ENCODE data around the gene PIP5K1C. TPM values are rescaled to one million over a fixed set of nuclear protein-coding genes. Genes with fewer than 3 reads are reported as not detected.
A peak's percentile ranks its signal among the peaks of the same experiment; 100 is the strongest.

The PIP5K1C gene
- total RNA-seq, result 10 to 100 TPM; 12.9 to 14.8 TPM

- Mint-ChIP-seq H3K36me3 (no peaks in the 10 kb centered on the region), H3K9me3 (no peaks in the 10 kb centered on the region)
Measured at GRCh38 chr19:3700242-3701032, at the start of gene PIP5K1C. PIP5K1C (minus strand) TSS chr19:3700468; CDS start chr19:3700390, 78 bp downstream.

GRCh38 chr19:3748965-3749364 is 48.7 kb upstream of the PIP5K1C start:
- Mint-ChIP-seq H3K9me3 (no peaks in the 10 kb centered on the region), H3K27ac (no peak overlapping the region), H3K4me1 (no peaks in the 10 kb centered on the region), H3K36me3 (peaks cover 17% of the 10 kb centered on the region), H3K4me3 (no peak overlapping the region), H3K27me3 (no peaks in the 10 kb centered on the region)
- DNase-seq, result no peak

More at GRCh38 chr19:3700242-3701032, at the start of gene PIP5K1C:
- H3K4me3 Mint-ChIP-seq, result peak within 1 kb of the TSS; percentile 88
- H3K27ac Mint-ChIP-seq, result peak within 1 kb of the TSS; percentile 58
- peak; percentile 95 for DNase-seq
- H3K4me1 Mint-ChIP-seq, result peaks cover 13% of the 10 kb centered on the region
- H3K27me3 Mint-ChIP-seq, result peaks cover 9% of the 10 kb centered on the region

- no peaks in the 10 kb centered on the region for H3K27me3 Mint-ChIP-seq
Measured at GRCh38 chr19:3746371-3747056, 46.2 kb upstream of the PIP5K1C start.

GRCh38 chr19:3745363-3746045 is 45.2 kb upstream of the PIP5K1C start:
- Mint-ChIP-seq H3K36me3 (peaks cover 7% of the 10 kb centered on the region), H3K4me3 (no peak overlapping the region)

More at GRCh38 chr19:3746371-3747056, 46.2 kb upstream of the PIP5K1C start:
- Mint-ChIP-seq H3K27ac (no peak overlapping the region), H3K36me3 (peaks cover 12% of the 10 kb centered on the region), H3K4me3 (no peak overlapping the region), H3K4me1 (no peaks in the 10 kb centered on the region), H3K9me3 (no peaks in the 10 kb centered on the region)
- DNase-seq, result no peak

GRCh38 chr19:3743486-3743885 is 43.2 kb upstream of the PIP5K1C start:
- no peak for DNase-seq
- H3K36me3 Mint-ChIP-seq, result no peaks in the 10 kb centered on the region
- no peaks in the 10 kb centered on the region for H3K9me3 Mint-ChIP-seq
- peaks cover 5% of the 10 kb centered on the region for H3K4me1 Mint-ChIP-seq
- H3K27ac Mint-ChIP-seq, result no peak overlapping the region
- no peaks in the 10 kb centered on the region for H3K27me3 Mint-ChIP-seq
- H3K4me3 Mint-ChIP-seq, result no peak overlapping the region

More at GRCh38 chr19:3745363-3746045, 45.2 kb upstream of the PIP5K1C start:
- no peaks in the 10 kb centered on the region for H3K27me3 Mint-ChIP-seq
- H3K9me3 Mint-ChIP-seq, result no peaks in the 10 kb centered on the region
- no peaks in the 10 kb centered on the region for H3K4me1 Mint-ChIP-seq
- DNase-seq, result no peak
- H3K27ac Mint-ChIP-seq, result no peak overlapping the region

- Mint-ChIP-seq H3K4me3 (no peak overlapping the region), H3K9me3 (no peaks in the 10 kb centered on the region), H3K36me3 (no peaks in the 10 kb centered on the region), H3K27me3 (no peaks in the 10 kb centered on the region), H3K4me1 (peaks cover 5% of the 10 kb centered on the region), H3K27ac (no peak overlapping the region)
- DNase-seq, result no peak
Measured at GRCh38 chr19:3740431-3740830, 40.2 kb upstream of the PIP5K1C start.

- H3K4me3 Mint-ChIP-seq, result no peak overlapping the region
- H3K4me1 Mint-ChIP-seq, result peaks cover 5% of the 10 kb centered on the region
Measured at GRCh38 chr19:3738477-3739220, 38.4 kb upstream of the PIP5K1C start.

GRCh38 chr19:3737487-3738205 is 37.4 kb upstream of the PIP5K1C start:
- no peak overlapping the region for H3K4me3 Mint-ChIP-seq
- peaks cover 5% of the 10 kb centered on the region for H3K4me1 Mint-ChIP-seq
- no peak overlapping the region for H3K27ac Mint-ChIP-seq
- DNase-seq, result no peak
- no peaks in the 10 kb centered on the region for H3K9me3 Mint-ChIP-seq
- H3K27me3 Mint-ChIP-seq, result no peaks in the 10 kb centered on the region
- no peaks in the 10 kb centered on the region for H3K36me3 Mint-ChIP-seq

More at GRCh38 chr19:3738477-3739220, 38.4 kb upstream of the PIP5K1C start:
- no peak for DNase-seq
- H3K27ac Mint-ChIP-seq, result no peak overlapping the region
- H3K36me3 Mint-ChIP-seq, result no peaks in the 10 kb centered on the region
- no peaks in the 10 kb centered on the region for H3K27me3 Mint-ChIP-seq
- H3K9me3 Mint-ChIP-seq, result no peaks in the 10 kb centered on the region

GRCh38 chr19:3736106-3736724 is 35.9 kb upstream of the PIP5K1C start:
- Mint-ChIP-seq H3K9me3 (no peaks in the 10 kb centered on the region), H3K4me3 (no peak overlapping the region), H3K27ac (no peak overlapping the region), H3K36me3 (no peaks in the 10 kb centered on the region), H3K27me3 (no peaks in the 10 kb centered on the region), H3K4me1 (peaks cover 5% of the 10 kb centered on the region)
- DNase-seq, result no peak

GRCh38 chr19:3734310-3734600 is 34.0 kb upstream of the PIP5K1C start:
- Mint-ChIP-seq H3K27ac (no peak overlapping the region), H3K36me3 (no peaks in the 10 kb centered on the region), H3K27me3 (no peaks in the 10 kb centered on the region), H3K9me3 (no peaks in the 10 kb centered on the region), H3K4me1 (peaks cover under 1% of the 10 kb centered on the region), H3K4me3 (no peak overlapping the region)
- no peak for DNase-seq

- DNase-seq, result no peak
- H3K9me3 Mint-ChIP-seq, result no peaks in the 10 kb centered on the region
- no peak overlapping the region for H3K4me3 Mint-ChIP-seq
- H3K4me1 Mint-ChIP-seq, result no peaks in the 10 kb centered on the region
- no peak overlapping the region for H3K27ac Mint-ChIP-seq
- no peaks in the 10 kb centered on the region for H3K36me3 Mint-ChIP-seq
- H3K27me3 Mint-ChIP-seq, result no peaks in the 10 kb centered on the region
Measured at GRCh38 chr19:3733549-3734309, 33.5 kb upstream of the PIP5K1C start.

- Mint-ChIP-seq H3K27me3 (no peaks in the 10 kb centered on the region), H3K36me3 (no peaks in the 10 kb centered on the region), H3K27ac (no peak overlapping the region), H3K9me3 (no peaks in the 10 kb centered on the region), H3K4me1 (no peaks in the 10 kb centered on the region), H3K4me3 (no peak overlapping the region)
- DNase-seq, result no peak
Measured at GRCh38 chr19:3732108-3732507, 31.8 kb upstream of the PIP5K1C start.

GRCh38 chr19:3730457-3730958 is 30.2 kb upstream of the PIP5K1C start:
- Mint-ChIP-seq H3K27me3 (no peaks in the 10 kb centered on the region), H3K4me1 (no peaks in the 10 kb centered on the region)

More at GRCh38 chr19:3730457-3730958, 30.2 kb upstream of the PIP5K1C start:
- Mint-ChIP-seq H3K36me3 (no peaks in the 10 kb centered on the region), H3K9me3 (no peaks in the 10 kb centered on the region), H3K4me3 (no peak overlapping the region), H3K27ac (no peak overlapping the region)
- DNase-seq, result no peak
